Aorta (tissue), 5 donors: ENCODE data around the gene LYRM9. TPM values are rescaled to one million over a fixed set of nuclear protein-coding genes. Genes with fewer than 3 reads are reported as not detected.
"Not testable (repeated sequence)": the region's sequence is repeated elsewhere in the genome, so short reads cannot be mapped to it uniquely, and the experiment has no call there.

ENCODE experiments used
- ATAC-seq: fragments of 200-7000 bp; cut with Tn5 transposase; one replicate; pipeline ENCODE4 v1.9.1; 2022; ENCODE audit warnings: moderate library complexity; ENCODE audit not compliant: low FRiP score
- DNase-seq, 2 donors: peaks; one replicate each; pipeline ENCODE4 v3.0.0-alpha.2; 2020
- H3K27ac ChIP-seq, 2 donors: one replicate each; pipeline ENCODE4 v1.5.1; 2013; ENCODE audit warnings: low read length in 2 of 2, mild to moderate bottlenecking in 2 of 2, moderate library complexity in 2 of 2, control low read depth in 1 of 2, inconsistent platforms in 1 of 2, low read depth in 1 of 2
- H3K27me3 ChIP-seq, 2 donors: one replicate each; pipeline ENCODE4 v1.6.1; 2013; ENCODE audit warnings: control low read depth in 1 of 2, low read length in 1 of 2, mild to moderate bottlenecking in 1 of 2, moderate library complexity in 1 of 2; ENCODE audit not compliant: insufficient read depth in 2 of 2, control insufficient read depth in 1 of 2
- H3K36me3 ChIP-seq, 2 donors: one replicate each; pipeline ENCODE4 v1.6.1; 2013; ENCODE audit warnings: control low read depth in 1 of 2, low read length in 1 of 2, mild to moderate bottlenecking in 1 of 2; ENCODE audit not compliant: insufficient read depth in 2 of 2, control insufficient read depth in 1 of 2
- H3K4me1 ChIP-seq, 2 donors: one replicate each; pipeline ENCODE4 v1.6.1; 2013; ENCODE audit warnings: low read length in 2 of 2, control low read depth in 1 of 2, mild to moderate bottlenecking in 1 of 2, moderate library complexity in 1 of 2; ENCODE audit not compliant: insufficient read depth in 2 of 2, control insufficient read depth in 1 of 2
- H3K4me3 ChIP-seq, 2 donors: one replicate each; pipeline ENCODE4 v1.5.1; 2013; ENCODE audit warnings: low read length in 2 of 2, control low read depth in 1 of 2, mild to moderate bottlenecking in 1 of 2
- H3K9me3 ChIP-seq: one replicate; pipeline ENCODE4 v1.6.1; 2013; ENCODE audit warnings: mild to moderate bottlenecking, low read length; ENCODE audit not compliant: control insufficient read depth
- WGBS, 2 donors: extraction: QIAGEN DNeasy Blood & Tissue Kit; methylation state at CpG; one replicate each; pipeline ENCODE4 v1.1.7; 2013; 5-methylcytosine and 5-hydroxymethylcytosine counted together
- intact Hi-C, 2 donors: fragments of 100-400 bp; cut with DNase I; formaldehyde crosslinking; loops; one replicate each; pipeline versions ENCODE4 v1.14.2 to v1.15.0; 2022
- polyA plus RNA-seq, 2 donors: library from polyadenylated mRNA; stranded (reverse); fragments of 200-250 nt; gene quantifications; one replicate each; pipeline ENCODE4 v1.2.3, GENCODE V29; 2013
- total RNA-seq, 2 donors: library from RNA; stranded (reverse); fragmentation: NEBNext Ultra II Directional; extraction: Animal tissue kit (Norgen Biotek cat#: 25700); gene quantifications; one replicate each; pipeline ENCODE4 v1.2.1, GENCODE V29; 2021
- donor health status: healthy with polysubstance abuse.
- donor health status: Bipolar disorder and iron deficiency.
- donor health status: DM: no; HTN: no; CAD: no.
- donor health status: DM: no; HTN: no; CAD: no.
- donor health status: DM: yes; HTN: yes; CAD: no.

LYRM9 gene
- total and polyA plus RNA-seq, 4 donors, result 7.8 to 23.8 (median 12.2) TPM

GRCh38 chr17:27845264-27846041, 47.7 kb downstream of the LYRM9 start:
- Histone ChIP-seq H3K4me3 (no peak overlapping the region), H3K9me3 (no peaks in the 10 kb centered on the region), H3K27me3 (no peaks in the 10 kb centered on the region), H3K4me1 (no peaks in the 10 kb centered on the region), H3K36me3 (no peaks in the 10 kb centered on the region), H3K27ac (no peak overlapping the region)
- intact Hi-C loops, result no loop called here
- ATAC-seq, result no peak
- 72 to 80% methylated on average over 13 of the region's 13 CpGs for WGBS, 2 donors
- no peak for DNase-seq

GRCh38 chr17:27840688-27841087, 52.5 kb downstream of the LYRM9 start:
- no peaks in the 10 kb centered on the region for H3K27me3 ChIP-seq
- no peak for DNase-seq
- 89 to 93% methylated on average over 1 of the region's 1 CpG for WGBS, 2 donors
- H3K27ac ChIP-seq, result no peak overlapping the region
- H3K4me3 ChIP-seq, result no peak overlapping the region
- ATAC-seq, result no peak
- H3K4me1 ChIP-seq, result no peaks in the 10 kb centered on the region
- intact Hi-C loops, result no loop called here
- no peaks in the 10 kb centered on the region for H3K9me3 ChIP-seq
- H3K36me3 ChIP-seq, result no peaks in the 10 kb centered on the region

- DNase-seq, H3K36me3 ChIP-seq, ATAC-seq, H3K9me3 ChIP-seq, H3K4me1 ChIP-seq, H3K27ac ChIP-seq, H3K4me3 ChIP-seq, H3K27me3 ChIP-seq, intact Hi-C loops: not testable (repeated sequence)
- WGBS, 2 donors, result no CpG with 5 or more reads among the region's 1 CpG
These were observed 52.8 kb downstream of the LYRM9 start for GRCh38 chr17:27840406-27840678.

- ATAC-seq, intact Hi-C loops: not testable (repeated sequence)
These were observed 53.4 kb downstream of the LYRM9 start for GRCh38 chr17:27839571-27840405.

GRCh38 chr17:27838607-27839006, 54.6 kb downstream of the LYRM9 start:
- H3K27me3 ChIP-seq, H3K27ac ChIP-seq, H3K9me3 ChIP-seq, intact Hi-C loops, DNase-seq, H3K4me3 ChIP-seq, H3K36me3 ChIP-seq, ATAC-seq, H3K4me1 ChIP-seq: not testable (repeated sequence)
- WGBS, 2 donors, result 86 to 88% methylated on average over 2 of the region's 3 CpGs

More at GRCh38 chr17:27839571-27840405, 53.4 kb downstream of the LYRM9 start:
- H3K4me3 ChIP-seq, H3K27ac ChIP-seq, DNase-seq, H3K9me3 ChIP-seq, H3K36me3 ChIP-seq, H3K4me1 ChIP-seq, H3K27me3 ChIP-seq: not testable (repeated sequence)
- WGBS, 2 donors, result 16 to 33% methylated on average over 1 of the region's 4 CpGs

GRCh38 chr17:27837769-27838168, 55.4 kb downstream of the LYRM9 start:
- H3K36me3 ChIP-seq, H3K4me3 ChIP-seq, H3K4me1 ChIP-seq, intact Hi-C loops, DNase-seq, H3K27ac ChIP-seq, H3K9me3 ChIP-seq, H3K27me3 ChIP-seq, ATAC-seq: not testable (repeated sequence)
- WGBS, 2 donors, result 88 to 94% methylated on average over 1 of the region's 1 CpG

- peaks cover 1% of the 10 kb centered on the region for H3K9me3 ChIP-seq
- no peaks in the 10 kb centered on the region for H3K4me1 ChIP-seq
- H3K4me3 ChIP-seq, result no peak overlapping the region
- DNase-seq (no peak), ATAC-seq (no peak)
- no peak overlapping the region for H3K27ac ChIP-seq
- intact Hi-C loops, result no loop called here
- H3K27me3 ChIP-seq, result no peaks in the 10 kb centered on the region
- H3K36me3 ChIP-seq, result no peaks in the 10 kb centered on the region
These were observed 56.5 kb downstream of the LYRM9 start for GRCh38 chr17:27836651-27837050.

- 84 to 88% methylated on average over 3 of the region's 3 CpGs for WGBS, 2 donors
- H3K27ac ChIP-seq, result no peak overlapping the region
- no peaks in the 10 kb centered on the region for H3K27me3 ChIP-seq
- H3K9me3 ChIP-seq, result peaks cover 1% of the 10 kb centered on the region
- H3K36me3 ChIP-seq, result no peaks in the 10 kb centered on the region
- ATAC-seq (no peak), DNase-seq (no peak)
- H3K4me3 ChIP-seq, result no peak overlapping the region
- intact Hi-C loops, result no loop called here
- no peaks in the 10 kb centered on the region for H3K4me1 ChIP-seq
These were observed 58.6 kb downstream of the LYRM9 start for GRCh38 chr17:27834571-27834970.

- Histone ChIP-seq H3K4me3 (no peak overlapping the region), H3K27me3 (no peaks in the 10 kb centered on the region), H3K9me3 (peaks cover 1% of the 10 kb centered on the region), H3K27ac (no peak overlapping the region), H3K4me1 (no peaks in the 10 kb centered on the region), H3K36me3 (no peaks in the 10 kb centered on the region)
- ATAC-seq (no peak), DNase-seq (no peak)
- intact Hi-C loops, result no loop called here
These were observed 60.3 kb downstream of the LYRM9 start for GRCh38 chr17:27832831-27833230.
